GM23338 (cell line): Measurements from ENCODE around the gene RAP1GAP2. TPM values are rescaled to one million over a fixed set of nuclear protein-coding genes. Genes with fewer than 3 reads are reported as not detected.

Source experiments
- ATAC-seq: fragments of 200-7000 bp; cut with Tn5 transposase; 3 replicates; pipeline ENCODE4 v1.9.1; 2020
- DNase-seq: peaks from one replicate; pipeline ENCODE4 v3.0.0-alpha.2; 2015; ENCODE audit warnings: low spot score
- H2AFZ ChIP-seq: fragments of 200-600 bp; sonication (generic); 2 replicates; pipeline ENCODE4 v1.8.0; 2016; ENCODE audit warnings: antibody characterized with exemption, mild to moderate bottlenecking, moderate library complexity
- H3F3A ChIP-seq: fragments of 200-600 bp; sonication (generic); replicated peaks from 2 replicates; pipeline ENCODE4 v1.8.0; 2017; ENCODE audit warnings: antibody characterized with exemption, mixed run types, low read depth
- H3K27ac ChIP-seq: fragments of 200-600 bp; sonication (generic); 2 replicates; pipeline ENCODE4 v1.6.1; 2016; ENCODE audit warnings: low read depth
- H3K27me3 ChIP-seq: fragments of 200-600 bp; sonication (generic); 2 replicates; pipeline ENCODE4 v1.8.0; 2016; ENCODE audit warnings: mild to moderate bottlenecking, mixed run types, moderate library complexity; ENCODE audit not compliant: insufficient read depth
- H3K36me3 ChIP-seq: fragments of 200-600 bp; sonication (generic); 2 replicates; pipeline ENCODE4 v1.8.0; 2016; ENCODE audit warnings: mild to moderate bottlenecking; ENCODE audit not compliant: insufficient read depth
- H3K4me1 ChIP-seq: fragments of 200-600 bp; sonication (generic); 2 replicates; pipeline ENCODE4 v1.8.0; 2016; ENCODE audit warnings: mild to moderate bottlenecking, moderate library complexity; ENCODE audit not compliant: insufficient read depth
- H3K4me2 ChIP-seq: fragments of 200-600 bp; sonication (generic); 2 replicates; pipeline ENCODE4 v1.7.1; 2017; ENCODE audit warnings: mixed run types
- H3K4me3 ChIP-seq: fragments of 200-600 bp; sonication (generic); 2 replicates; pipeline ENCODE4 v1.6.1; 2016; ENCODE audit warnings: mixed run types
- H3K79me2 ChIP-seq: fragments of 200-600 bp; sonication (generic); replicated peaks from 2 replicates; pipeline ENCODE4 v1.8.0; 2017; ENCODE audit warnings: mild to moderate bottlenecking; ENCODE audit not compliant: insufficient read depth
- H3K9me2 ChIP-seq: fragments of 200-600 bp; sonication (generic); 2 replicates; pipeline ENCODE4 v1.8.0; 2017; ENCODE audit not compliant: insufficient read depth
- H4K20me1 ChIP-seq: fragments of 200-600 bp; sonication (generic); replicated peaks from 2 replicates; pipeline ENCODE4 v1.8.0; 2017; ENCODE audit warnings: mild to moderate bottlenecking; ENCODE audit not compliant: insufficient read depth
- H3K27ac Mint-ChIP-seq: 2 replicates; pipeline ENCODE4 v1.8.0; 2020; ENCODE audit warnings: inconsistent platforms, mild to moderate bottlenecking, moderate library complexity, mixed read lengths
- H3K27me3 Mint-ChIP-seq: 3 replicates; pipeline ENCODE4 v1.8.0; 2022; ENCODE audit warnings: low read depth, mild to moderate bottlenecking, moderate library complexity, mixed read lengths, inconsistent platforms; ENCODE audit not compliant: insufficient read depth, poor library complexity
- H3K36me3 Mint-ChIP-seq: 3 replicates; pipeline ENCODE4 v1.8.0; 2021; ENCODE audit warnings: low read depth, mild to moderate bottlenecking, inconsistent platforms, moderate library complexity, mixed read lengths
- H3K4me1 Mint-ChIP-seq: 3 replicates; pipeline ENCODE4 v1.8.0; 2020; ENCODE audit warnings: mild to moderate bottlenecking, inconsistent platforms, mixed read lengths
- H3K4me3 Mint-ChIP-seq: 3 replicates; pipeline ENCODE4 v1.8.0; 2021; ENCODE audit warnings: moderate library complexity, mild to moderate bottlenecking, inconsistent platforms, mixed read lengths
- H3K9me3 Mint-ChIP-seq: 3 replicates; pipeline ENCODE4 v1.8.0; 2020; ENCODE audit warnings: moderate library complexity, mild to moderate bottlenecking, inconsistent platforms, mixed read lengths
- CREB1 ChIP-seq: fragments of 250-450 bp; sonication (Bioruptor Pico); IDR thresholded peaks from 2 replicates; pipeline ENCODE4 v1.5.0; 2020; ENCODE audit warnings: low read depth, mild to moderate bottlenecking, moderate library complexity
- CTCF ChIP-seq, 2 experiments: fragments of 200-600 bp in 1 of 2; sonication (generic) in 1 of 2; conservative IDR thresholded peaks; 2 replicates each; pipeline versions ENCODE4 v1.5.1 to v1.6.1; 2016 to 2017; ENCODE audit warnings: antibody characterized with exemption in 2 of 2, low read depth in 2 of 2, mild to moderate bottlenecking in 2 of 2, moderate library complexity in 1 of 2
- ETS1 ChIP-seq: IDR thresholded peaks from 2 replicates; pipeline ENCODE4 v1.6.1; 2016; ENCODE audit warnings: antibody characterized with exemption
- EZH2 ChIP-seq: fragments of 200-600 bp; sonication (generic); IDR thresholded peaks from one replicate; pipeline ENCODE4 v1.8.0; 2017; ENCODE audit warnings: antibody characterized with exemption, mild to moderate bottlenecking, low read depth; ENCODE audit not compliant: unreplicated experiment
- EZH2phosphoT487 ChIP-seq: fragments of 200-600 bp; sonication (generic); IDR thresholded peaks from one replicate; pipeline ENCODE4 v1.8.1; 2018; ENCODE audit warnings: antibody characterized with exemption; ENCODE audit not compliant: unreplicated experiment
- JUNB ChIP-seq: IDR thresholded peaks from one replicate; pipeline ENCODE4 v1.6.1; 2016; ENCODE audit warnings: antibody characterized with exemption; ENCODE audit not compliant: unreplicated experiment
- NANOG ChIP-seq: IDR thresholded peaks from 2 replicates; pipeline ENCODE4 v1.6.1; 2016; ENCODE audit warnings: antibody characterized with exemption, borderline replicate concordance
- POLR2AphosphoS5 ChIP-seq: IDR thresholded peaks from 2 replicates; pipeline ENCODE4 v1.6.1; 2016; ENCODE audit warnings: antibody characterized with exemption, low read depth
- REST ChIP-seq: IDR thresholded peaks from one replicate; pipeline ENCODE4 v1.6.1; 2018; ENCODE audit warnings: antibody characterized with exemption; ENCODE audit not compliant: unreplicated experiment
- STAT1 ChIP-seq: IDR thresholded peaks from one replicate; pipeline ENCODE4 v1.6.1; 2016; ENCODE audit warnings: antibody characterized with exemption; ENCODE audit not compliant: unreplicated experiment
- ZNF114 ChIP-seq: fragments of 250-450 bp; sonication (Bioruptor Pico); IDR thresholded peaks from 2 replicates; pipeline ENCODE4 v1.5.0; 2020; ENCODE audit warnings: mild to moderate bottlenecking, moderate library complexity
- ZNF331 ChIP-seq: fragments of 250-450 bp; sonication (Bioruptor Pico); IDR thresholded peaks from 2 replicates; pipeline ENCODE4 v1.5.0; 2020; ENCODE audit warnings: low read depth, mild to moderate bottlenecking, moderate library complexity
- ZNF462 ChIP-seq: fragments of 250-450 bp; sonication (Bioruptor Pico); IDR thresholded peaks from 2 replicates; pipeline ENCODE4 v1.5.0; 2020; ENCODE audit warnings: mild to moderate bottlenecking, moderate library complexity
- polyA plus RNA-seq: library from polyadenylated mRNA; unstranded; fragments of >200 nt; fragmentation: Nextera tagmentation; extraction: Ambion mirVana; gene quantifications from 2 replicates; pipeline ENCODE4 v1.2.1, GENCODE V29; 2016
- total RNA-seq: library from RNA; depleted of rRNA; stranded (reverse); fragments of >200 nt; shearing (Covaris generic); gene quantifications from 2 replicates; pipeline ENCODE4 v1.2.3, GENCODE V29; 2014

Gene RAP1GAP2
- total and polyA plus RNA-seq, 2 experiments from 2014 or later: 17.8 to 46.1 TPM

- no peak overlapping the region for H3K4me3 ChIP-seq
- ATAC-seq (no peak), DNase-seq (no peak)
- no peaks in the 10 kb centered on the region for H3F3A ChIP-seq
- TF ChIP-seq EZH2 (no peak), ZNF331 (CRISPR knock-in tag) (no peak), EZH2phosphoT487 (no peak), CTCF (conservative IDR thresholded peaks at IDR 0.05; ENCODE audit: low read depth in 2 of 2) (no peak), POLR2AphosphoS5 (no peak), CREB1 (no peak), REST (no peak), NANOG (no peak), ZNF462 (CRISPR knock-in tag) (no peak), ETS1 (no peak), ZNF114 (no peak), JUNB (no peak), STAT1 (no peak)
- no peaks in the 10 kb centered on the region; the same call in 1 of the 2 replicates for H4K20me1 ChIP-seq
- H3K36me3 ChIP-seq: peaks cover 31% of the 10 kb centered on the region
- H3K27ac ChIP-seq: no peak overlapping the region
- peaks cover 24% of the 10 kb centered on the region for H3K9me3 Mint-ChIP-seq
- peaks cover 60% of the 10 kb centered on the region for H3K36me3 Mint-ChIP-seq
- H3K27me3 Mint-ChIP-seq: peaks cover 9% of the 10 kb centered on the region
- H3K4me3 Mint-ChIP-seq: no peak overlapping the region
- H3K27ac Mint-ChIP-seq: no peak overlapping the region
- no peaks in the 10 kb centered on the region for H3K4me1 ChIP-seq
- H2AFZ ChIP-seq: no peak overlapping the region
- H3K4me2 ChIP-seq: no peak overlapping the region
- no peaks in the 10 kb centered on the region for H3K4me1 Mint-ChIP-seq
- no peaks in the 10 kb centered on the region for H3K9me2 ChIP-seq
- H3K79me2 ChIP-seq: peaks cover 4% of the 10 kb centered on the region
- no peaks in the 10 kb centered on the region for H3K27me3 ChIP-seq
Measured at GRCh38 chr17:3020381-3020780, 224.1 kb downstream of the RAP1GAP2 start.
